Mucosa of rectum (tissue), 2 donors: ENCODE data around the gene FBXL14.
A peak's percentile ranks its signal among the peaks of the same experiment; 100 is the strongest.

ENCODE experiments used
- H3K27ac ChIP-seq, 2 donors: one replicate each; pipeline ENCODE4 v1.7.0; 2013; ENCODE audit warnings: inconsistent platforms in 2 of 2, low read depth in 2 of 2, low read length in 2 of 2
- H3K27me3 ChIP-seq, 2 donors: one replicate each; pipeline ENCODE4 v1.7.0; 2013; ENCODE audit warnings: low read length in 2 of 2; ENCODE audit not compliant: control insufficient read depth in 2 of 2, insufficient read depth in 2 of 2
- H3K36me3 ChIP-seq, 2 donors: one replicate each; pipeline ENCODE4 v1.7.0; 2013; ENCODE audit warnings: low read length in 2 of 2; ENCODE audit not compliant: control insufficient read depth in 2 of 2, insufficient read depth in 2 of 2
- H3K4me1 ChIP-seq, 2 donors: one replicate each; pipeline ENCODE4 v1.7.0; 2013; ENCODE audit warnings: low read length in 2 of 2, mild to moderate bottlenecking in 1 of 2; ENCODE audit not compliant: control insufficient read depth in 2 of 2, insufficient read depth in 2 of 2
- H3K4me3 ChIP-seq, 2 donors: one replicate each; pipeline ENCODE4 v1.7.0; 2013; ENCODE audit warnings: low read length in 2 of 2
- H3K9ac ChIP-seq, 2 donors: one replicate each; pipeline ENCODE4 v1.7.0; 2013; ENCODE audit warnings: low read length in 2 of 2, low read depth in 1 of 2, mild to moderate bottlenecking in 1 of 2
- H3K9me3 ChIP-seq, 2 donors: one replicate each; pipeline ENCODE4 v1.7.0; 2013; ENCODE audit warnings: low read length in 2 of 2; ENCODE audit not compliant: control insufficient read depth in 2 of 2
- donor health status: healthy.
- donor health status: Normal muscosa, but diverticular disease.

The FBXL14 gene

DNA sequence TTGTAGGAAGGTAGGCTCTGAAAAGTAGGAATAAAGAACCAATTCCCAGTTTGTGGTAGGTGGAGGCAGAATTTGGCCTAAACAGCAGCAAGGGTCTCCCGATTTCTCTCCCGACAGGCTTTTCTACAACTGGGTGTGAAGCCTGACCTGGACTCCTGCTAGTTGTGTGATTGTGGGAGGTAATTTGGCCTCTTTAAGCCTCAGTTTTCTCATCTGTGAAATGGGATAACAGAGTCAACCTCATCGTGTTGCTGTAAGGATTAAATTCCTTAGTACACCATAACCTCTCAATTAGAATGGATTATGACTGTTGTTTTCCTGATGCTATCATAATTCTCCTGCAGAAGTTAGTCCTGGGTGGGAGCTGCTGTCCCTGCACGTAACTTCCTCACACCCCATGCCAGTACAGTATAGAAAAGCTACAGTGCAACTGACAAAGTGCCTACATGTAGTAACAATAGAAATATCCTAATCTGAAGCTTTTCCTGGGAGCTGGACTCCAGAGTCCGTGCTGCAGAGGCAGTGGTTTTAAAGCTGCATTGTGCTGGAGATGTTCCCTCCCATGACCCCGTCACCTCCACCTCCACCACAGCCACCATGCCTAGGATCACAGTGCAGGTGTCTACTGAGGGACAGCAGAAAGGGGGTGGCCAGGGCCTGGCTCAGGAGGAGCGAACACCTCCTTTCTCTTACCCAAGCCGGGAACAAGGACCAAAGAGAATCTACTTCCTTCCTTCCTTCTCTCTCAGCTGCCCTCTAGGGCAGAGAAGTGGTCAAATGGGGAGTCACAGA, 76.5 kb downstream of the FBXL14 start:
- H3K9ac ChIP-seq: peak overlapping the region; percentile 14 to 34
- H3K36me3 ChIP-seq: no peaks in the 10 kb centered on the region
- no peaks in the 10 kb centered on the region for H3K9me3 ChIP-seq
- no peak overlapping the region for H3K27ac ChIP-seq
- H3K4me1 ChIP-seq: peaks cover 11 to 12% of the 10 kb centered on the region in 2 donors
- no peaks in the 10 kb centered on the region for H3K27me3 ChIP-seq
- H3K4me3 ChIP-seq: peak overlapping the region in 1 of 2 donors; percentile 50

DNA sequence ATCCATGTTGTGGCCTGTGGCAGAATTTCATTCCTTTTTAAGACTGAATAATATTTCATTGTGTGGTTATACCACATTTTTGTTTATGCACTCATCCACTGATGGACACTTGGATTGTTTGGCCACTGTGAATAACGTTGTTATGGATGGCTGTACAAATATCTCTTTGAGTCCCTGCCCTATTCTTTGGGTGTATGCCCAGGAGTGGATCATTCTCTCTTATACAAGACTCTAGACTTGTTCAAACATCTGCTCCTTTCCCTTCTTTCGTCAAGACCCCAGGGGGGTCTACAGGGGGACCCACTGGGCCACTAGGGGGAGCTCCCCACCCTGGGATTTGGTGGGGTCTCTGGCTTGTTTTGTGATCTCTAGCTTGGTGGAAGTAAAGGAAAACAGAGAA, 77.4 kb downstream of the FBXL14 start:
- H3K27ac ChIP-seq: no peak overlapping the region
- peaks cover 11 to 12% of the 10 kb centered on the region in 2 donors for H3K4me1 ChIP-seq

More for the DNA sequence above, 77.4 kb downstream of the FBXL14 start:
- Histone ChIP-seq H3K36me3 (no peaks in the 10 kb centered on the region), H3K9ac (no peak overlapping the region), H3K27me3 (no peaks in the 10 kb centered on the region), H3K4me3 (no peak overlapping the region), H3K9me3 (no peaks in the 10 kb centered on the region)
